GM18870 (cell line): ENCODE measurements around the gene RHOU.
"Not testable (repeated sequence)": the region's sequence is repeated elsewhere in the genome, so short reads cannot be mapped to it uniquely, and the experiment has no call there.

ENCODE experiments used
- ATAC-seq: cut with Tn5 transposase; IDR thresholded peaks from one replicate; pipeline ENCODE4 v1.9.1; 2021; ENCODE audit warnings: moderate library complexity; ENCODE audit not compliant: unreplicated experiment

The RHOU gene

DNA sequence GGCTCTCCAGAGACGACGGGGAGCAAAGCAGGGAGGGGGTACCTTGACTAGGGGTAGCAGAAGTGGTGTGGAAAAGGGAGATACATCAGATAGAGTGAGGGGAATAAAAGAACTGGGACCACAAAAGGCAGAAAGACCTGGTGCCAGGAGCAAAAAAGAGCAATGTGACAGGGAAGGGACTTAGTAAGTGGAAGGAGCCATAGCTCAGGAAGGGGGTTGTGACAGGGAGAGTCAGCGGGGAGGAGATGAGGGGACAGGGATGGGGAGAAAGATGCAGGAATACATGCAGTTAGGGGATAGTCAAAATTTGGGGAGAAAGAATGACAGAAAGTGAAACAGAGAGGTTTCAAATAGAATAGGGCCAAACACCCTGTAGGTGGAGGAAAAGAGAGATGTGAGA is 20.5 kb downstream of the RHOU start:
- no peak for ATAC-seq

DNA sequence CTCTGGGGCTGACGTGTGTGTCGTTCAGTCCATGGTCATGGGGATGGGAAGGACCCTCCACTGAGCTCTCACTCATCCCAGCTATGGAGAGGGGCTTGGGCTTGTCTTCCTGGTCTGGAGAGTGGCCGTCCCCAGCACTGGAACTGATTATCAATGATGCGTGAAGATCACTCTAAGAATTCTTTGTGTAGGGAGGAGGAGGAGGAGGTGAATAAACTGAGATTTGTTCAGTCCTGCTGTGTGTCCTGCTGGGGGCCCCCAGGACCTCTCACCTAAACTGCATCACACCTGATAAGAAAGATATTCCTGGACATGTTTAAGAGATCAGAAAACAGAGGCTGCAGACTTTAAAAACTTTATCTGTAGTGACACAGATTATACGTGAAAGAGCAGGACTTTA is 21.2 kb downstream of the RHOU start:
- ATAC-seq = no peak

DNA sequence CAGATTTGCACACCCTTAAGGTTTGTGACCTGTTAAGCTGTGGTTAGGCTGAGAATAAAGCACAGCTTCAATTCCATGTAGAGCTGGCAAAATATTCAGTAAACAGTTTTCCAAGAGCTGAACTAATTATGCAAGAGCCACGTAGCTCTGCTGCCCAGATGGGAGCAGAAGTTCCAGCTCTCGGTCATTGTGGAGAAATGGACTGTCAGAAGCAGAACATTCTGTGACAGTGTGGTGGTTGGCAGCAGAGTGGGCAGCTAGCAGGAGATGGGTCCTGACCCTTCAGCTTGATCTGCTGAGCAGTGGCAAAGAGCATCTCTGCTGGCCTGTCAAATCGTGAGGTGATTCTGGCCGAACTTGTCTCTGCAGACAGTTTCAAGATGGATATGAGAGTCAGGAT is 23.2 kb downstream of the RHOU start:
- ATAC-seq = no peak

GRCh38 chr1:228760979-228761378 is 25.7 kb downstream of the RHOU start:
- no peak for ATAC-seq

DNA sequence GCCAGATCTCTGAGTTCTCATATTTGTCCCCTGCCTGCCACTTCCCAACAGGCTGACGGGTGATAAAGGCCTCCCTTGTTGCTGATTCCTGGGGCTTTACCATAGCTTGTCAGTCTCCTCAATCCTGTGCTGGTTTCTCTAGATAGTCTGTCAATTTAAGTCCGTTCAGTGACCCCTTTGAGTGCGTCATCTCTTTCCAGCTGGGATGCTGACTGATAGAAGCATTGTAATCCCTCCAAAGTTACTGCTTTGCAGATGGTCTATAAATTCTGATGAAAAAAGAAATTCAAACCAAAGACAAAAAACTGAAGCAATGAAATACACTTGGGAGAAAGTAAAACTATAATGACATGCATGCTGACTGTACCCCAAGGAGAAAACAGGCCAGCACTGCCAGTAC is 28.3 kb downstream of the RHOU start:
- no peak for ATAC-seq

DNA sequence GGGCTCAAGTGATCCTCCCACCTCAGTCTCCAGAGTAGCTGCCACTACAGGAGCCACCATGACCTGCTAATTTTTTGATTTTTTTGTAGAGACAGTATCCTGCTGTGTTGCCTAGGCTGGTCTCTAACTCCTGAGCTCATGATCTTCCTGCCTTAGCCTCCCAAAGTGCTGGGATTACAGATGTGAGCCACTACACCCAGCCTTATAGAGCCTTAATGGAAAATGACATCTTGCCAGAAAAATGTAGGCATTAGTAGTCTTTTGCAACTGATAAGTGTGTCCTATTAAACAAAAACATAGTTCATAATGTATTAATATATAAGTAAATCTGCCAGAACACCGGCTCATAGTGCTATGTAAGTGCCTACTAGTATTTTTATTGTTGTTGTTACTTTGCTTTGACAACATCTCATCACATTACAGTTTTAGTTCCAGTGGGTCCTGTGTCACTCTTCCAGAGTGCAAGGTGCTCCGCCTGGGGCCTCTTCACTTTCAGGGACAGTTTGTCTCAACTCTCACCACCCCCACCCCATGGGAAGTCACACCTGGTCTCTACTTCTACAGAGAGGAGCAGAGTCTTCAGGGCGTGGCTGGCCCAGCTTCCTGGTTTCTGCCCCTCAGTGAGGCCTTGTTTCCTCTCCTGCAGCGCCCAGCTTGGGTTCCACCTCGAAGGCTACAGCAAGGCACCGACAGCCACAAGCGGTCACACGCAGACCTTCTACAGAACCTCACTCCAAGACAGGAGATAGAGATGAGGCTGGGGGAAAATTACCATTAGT is 30.1 kb downstream of the RHOU start:
- no peak for ATAC-seq

DNA sequence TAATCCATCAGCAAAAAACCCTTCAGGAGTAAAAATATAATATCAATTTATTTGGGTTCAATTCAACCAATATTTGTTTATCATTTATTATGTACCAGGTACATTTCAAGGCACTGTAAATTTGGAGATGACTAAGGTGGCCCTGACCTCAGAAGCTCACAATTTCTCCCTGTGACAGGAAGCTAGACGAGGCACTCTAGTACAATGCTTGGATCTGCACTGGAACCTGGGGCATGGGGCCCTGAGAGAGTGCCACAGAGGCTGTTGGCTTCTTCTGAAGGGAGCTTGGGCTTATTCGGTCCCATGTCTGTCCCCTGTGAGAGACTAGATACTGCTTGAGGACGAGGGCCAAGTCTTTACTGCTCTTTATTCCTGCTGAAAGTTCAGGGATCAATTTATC is 31.5 kb downstream of the RHOU start:
- ATAC-seq = no peak

DNA sequence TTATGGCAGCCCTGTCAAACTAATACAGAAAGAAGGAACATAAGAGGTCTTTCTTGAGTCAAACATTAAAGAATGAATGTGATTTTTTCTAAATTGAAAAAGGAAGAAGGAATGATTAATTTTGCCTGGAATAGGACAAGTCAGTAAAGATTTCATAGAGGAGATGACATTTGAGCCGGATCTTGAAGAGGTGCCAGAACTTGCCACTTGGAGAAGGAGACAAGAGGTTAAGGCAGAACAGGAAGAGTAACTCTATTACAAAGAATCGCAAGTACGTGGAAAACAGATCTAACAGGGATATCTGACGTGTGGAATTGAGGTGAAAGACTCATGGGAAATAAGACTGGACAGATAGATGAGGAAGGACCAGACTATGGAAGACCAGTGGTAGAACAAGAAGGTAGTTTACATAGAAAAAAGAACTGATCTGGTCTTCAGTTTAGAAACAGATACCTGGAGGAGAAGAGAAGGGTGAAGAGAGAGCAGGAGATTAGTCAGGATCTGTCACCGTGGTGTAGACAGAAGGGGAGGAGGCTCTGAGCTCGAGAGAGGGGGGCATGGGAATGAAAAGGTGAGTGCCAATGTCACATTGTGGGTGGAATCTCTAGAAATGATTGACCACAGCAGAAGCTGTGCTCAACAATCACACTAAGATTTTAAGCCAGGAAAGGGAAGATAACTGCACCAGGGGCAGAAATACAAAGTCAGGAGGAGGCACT is 32.5 kb downstream of the RHOU start:
- no peak for ATAC-seq

- ATAC-seq = no peak
Measured at GRCh38 chr1:228768355-228769000, 33.2 kb downstream of the RHOU start.

DNA sequence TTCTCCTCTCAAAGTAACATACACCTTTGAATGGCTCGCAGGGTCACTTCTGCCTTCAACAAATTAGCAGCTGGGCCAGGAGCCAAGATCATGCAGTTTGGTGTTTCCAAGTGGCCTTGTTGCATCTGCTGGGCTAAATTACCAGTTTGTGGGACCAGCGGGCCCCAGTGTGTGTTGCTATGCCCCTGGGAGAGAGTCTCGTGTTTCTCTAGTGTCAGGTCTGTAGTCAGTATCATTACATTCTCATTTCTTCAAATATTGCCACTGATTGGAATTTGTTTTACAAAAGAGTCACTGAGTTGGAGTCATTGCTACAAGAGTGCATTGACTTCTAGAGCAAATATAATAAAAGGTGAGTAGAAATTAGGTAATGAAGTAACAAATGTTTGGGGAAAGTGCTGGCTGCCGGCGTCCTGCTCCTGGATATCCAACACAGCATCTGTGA is 35.5 kb downstream of the RHOU start:
- no peak for ATAC-seq

DNA sequence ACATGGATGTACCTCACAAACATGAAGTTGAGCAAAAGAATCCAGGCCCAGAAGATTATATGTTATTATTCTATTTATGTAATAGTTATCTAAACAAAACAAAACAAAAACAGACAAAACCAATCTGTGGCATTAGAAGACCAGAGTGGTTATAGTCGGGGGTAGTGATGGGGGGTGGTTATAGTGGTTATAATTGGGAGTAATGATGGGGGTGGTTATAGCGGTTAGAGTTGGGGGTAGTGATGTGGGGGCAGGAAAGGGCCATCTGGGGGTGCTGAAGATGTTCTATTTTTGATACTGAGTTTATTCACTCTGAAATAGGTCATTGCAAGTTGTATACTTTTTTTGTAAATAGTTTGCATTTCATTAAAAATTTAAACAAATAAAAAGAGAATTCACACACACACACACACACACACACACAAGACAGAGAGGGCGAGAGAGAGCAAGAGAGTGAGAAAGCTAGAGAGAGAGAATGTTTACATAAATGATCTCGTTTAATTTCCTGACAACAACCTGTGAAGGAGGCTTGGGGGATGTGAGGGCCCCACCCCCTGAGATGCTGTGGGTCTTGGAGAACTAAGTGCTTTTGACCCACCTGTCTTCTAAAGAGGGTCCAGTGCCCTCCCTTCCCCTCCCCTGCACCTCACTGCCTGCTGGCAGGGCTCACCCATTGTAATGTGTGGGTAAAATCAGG is 37.4 kb downstream of the RHOU start:
- no peak for ATAC-seq

GRCh38 chr1:228775946-228776345 is 40.7 kb downstream of the RHOU start:
- ATAC-seq = not testable (repeated sequence)

DNA sequence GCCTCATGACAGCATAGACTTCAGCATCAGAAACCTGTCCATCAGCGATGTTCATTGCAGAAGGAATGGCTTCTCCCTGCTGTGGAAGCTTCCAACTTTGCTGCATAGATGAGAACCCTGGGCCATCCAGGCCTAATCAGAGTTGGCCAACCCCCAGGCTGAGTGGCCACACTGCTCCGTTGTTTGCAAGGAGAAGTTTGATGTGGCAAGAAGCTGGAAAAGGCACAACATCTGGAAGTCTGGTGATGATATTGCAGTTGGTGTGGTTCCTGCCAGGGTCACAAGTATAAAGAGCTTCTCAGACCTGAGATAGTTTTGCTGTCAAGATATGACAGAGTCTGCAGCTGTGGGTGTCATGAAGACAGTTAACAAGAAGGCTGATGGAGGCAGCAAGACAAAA is 41.2 kb downstream of the RHOU start:
- ATAC-seq = no peak

DNA sequence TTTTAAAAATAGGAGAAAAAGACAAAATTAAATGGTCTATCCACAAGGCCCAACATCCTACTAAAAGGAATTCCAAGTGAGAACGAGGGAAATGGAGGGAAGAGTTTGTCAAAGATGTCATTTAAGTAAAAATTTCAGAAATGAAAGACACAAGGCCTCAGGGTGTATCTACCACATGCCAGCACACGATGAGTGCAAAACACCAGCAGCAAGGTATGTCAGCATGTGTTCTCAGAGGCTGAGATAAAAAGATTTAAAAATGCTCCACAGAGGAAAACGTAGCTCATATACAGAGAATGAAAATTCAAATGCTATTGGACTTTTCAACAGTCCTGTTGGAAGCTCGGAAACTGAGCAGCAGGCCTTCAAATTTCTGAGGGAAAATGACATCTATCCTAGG is 42.0 kb downstream of the RHOU start:
- no peak for ATAC-seq

GRCh38 chr1:228778026-228778425 is 42.7 kb downstream of the RHOU start:
- ATAC-seq = no peak

- ATAC-seq = no peak
Measured at GRCh38 chr1:228778466-228778865, 43.2 kb downstream of the RHOU start.

DNA sequence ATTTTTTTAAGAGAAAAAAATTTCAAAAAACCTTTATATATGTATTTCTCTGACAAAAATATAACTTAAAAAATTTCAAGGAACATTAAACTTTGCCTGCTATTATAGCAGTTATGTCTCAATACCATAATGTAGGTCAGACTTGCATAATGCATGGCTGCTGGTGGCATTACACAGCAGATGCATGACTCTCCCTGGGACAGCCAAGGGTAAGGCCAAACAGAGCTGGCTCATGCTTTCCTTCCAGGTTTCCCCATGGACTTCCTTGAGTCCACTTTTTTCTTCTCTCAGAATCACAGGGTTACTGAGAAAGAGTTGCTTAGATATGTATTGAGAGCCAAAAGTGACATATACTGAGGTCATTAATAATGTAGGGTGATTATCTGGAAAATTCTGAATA is 43.7 kb downstream of the RHOU start:
- no peak for ATAC-seq

- no peak for ATAC-seq
Measured at GRCh38 chr1:228781161-228781808, 46.0 kb downstream of the RHOU start.

DNA sequence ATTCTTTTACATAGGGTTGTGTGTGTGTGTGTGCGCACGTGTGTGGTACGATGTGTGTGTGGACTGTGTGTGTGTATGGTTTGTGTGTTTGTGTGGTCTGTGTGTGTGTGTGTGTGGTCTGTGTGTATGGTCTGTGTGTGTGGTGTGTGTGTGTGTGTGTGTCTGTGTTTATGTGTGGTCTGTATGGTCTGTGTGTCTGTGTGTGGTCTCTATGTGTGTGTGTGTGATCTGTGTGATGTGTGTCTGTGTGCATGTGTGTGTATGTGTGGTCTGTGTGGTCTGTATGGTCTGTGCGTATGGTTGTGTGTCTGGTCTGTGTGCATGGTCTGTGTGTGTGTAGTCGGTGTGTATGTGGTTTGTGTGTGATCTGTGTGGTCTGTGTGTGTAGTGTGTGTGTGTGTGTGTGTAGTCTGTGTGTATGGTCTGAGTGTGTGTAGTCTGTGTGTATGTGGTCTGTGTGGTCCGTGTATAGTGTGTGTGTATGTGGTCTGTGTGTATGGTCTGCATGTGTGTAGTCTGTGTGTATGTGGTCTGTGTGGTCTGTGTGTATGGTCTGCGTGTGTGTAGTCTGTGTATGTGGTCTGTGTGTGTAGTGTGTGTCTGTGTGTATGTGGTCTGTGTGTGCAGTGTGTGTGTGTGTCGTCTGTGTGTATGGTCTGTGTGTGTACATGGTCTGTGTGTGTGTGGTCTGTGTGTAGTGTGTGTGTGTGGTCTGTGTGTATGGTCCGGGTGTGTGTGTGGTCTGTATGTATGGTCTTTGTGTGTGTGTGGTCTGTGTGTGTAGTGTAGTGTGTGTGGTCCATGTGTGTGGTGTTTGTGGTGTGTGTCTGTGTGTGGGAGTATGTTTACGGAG is 46.8 kb downstream of the RHOU start:
- ATAC-seq = no peak
